Panc1 (cell line): Measurements from ENCODE around the gene GATB. TPM values are rescaled to one million over a fixed set of nuclear protein-coding genes. Genes with fewer than 3 reads are reported as not detected.

Source experiments
- ATAC-seq: fragments of 200-7000 bp; cut with Tn5 transposase; 2 replicates; pipeline ENCODE4 v1.9.1; 2020; ENCODE audit warnings: mild to moderate bottlenecking, moderate library complexity
- BruUV-seq: library from RNA; stranded (reverse); fragments of 400-500 nt; replicated peaks from 2 replicates; lab custom pipeline; 2021; lab: Mats Ljungman, UMichigan
- CTCF ChIA-PET: fragments of 300-600 bp; sonication (Branson Sonifier 250); formaldehyde crosslinking; loops from one replicate; lab custom pipeline; 2022; ENCODE audit warnings: antibody characterized with exemption; lab: Charles Lee
- POLR2A ChIA-PET: fragments of 300-600 bp; sonication (Branson Sonifier 250); formaldehyde crosslinking; loops from one replicate; lab custom pipeline; 2022; ENCODE audit warnings: antibody characterized with exemption; lab: Charles Lee
- DNase-seq: peaks from one replicate; pipeline ENCODE4 v3.0.0-alpha.2; 2010; ENCODE audit warnings: low read depth, low spot score
- H3K27ac ChIP-seq: 2 replicates; pipeline ENCODE4 v1.5.1; 2011; ENCODE audit warnings: mild to moderate bottlenecking, low read length, inconsistent platforms
- H3K27me3 ChIP-seq: fragments of 200-500 bp; sonication (Bioruptor generic); 2 replicates; pipeline ENCODE4 v1.6.0; 2014; ENCODE audit warnings: low read length, inconsistent platforms; ENCODE audit not compliant: control insufficient read depth, insufficient read depth
- H3K36me3 ChIP-seq: fragments of 200-500 bp; sonication (Bioruptor generic); 2 replicates; pipeline ENCODE4 v1.5.1; 2014; ENCODE audit warnings: inconsistent platforms, mild to moderate bottlenecking, low read length, moderate library complexity; ENCODE audit not compliant: control insufficient read depth, insufficient read depth
- H3K4me1 ChIP-seq: 2 replicates; pipeline ENCODE4 v1.5.1; 2011; ENCODE audit warnings: inconsistent platforms, mild to moderate bottlenecking, low read length, moderate library complexity; ENCODE audit not compliant: control insufficient read depth, insufficient read depth
- H3K4me3 ChIP-seq, 2 experiments: 2 replicates each; pipeline ENCODE4 v1.5.1; 2011 to 2012; ENCODE audit warnings: low read depth in 2 of 2, low read length in 2 of 2, mild to moderate bottlenecking in 2 of 2, inconsistent platforms in 1 of 2, moderate library complexity in 1 of 2
- H3K9me3 ChIP-seq: fragments of 200-500 bp; sonication (Bioruptor generic); 2 replicates; pipeline ENCODE4 v1.5.1; 2014; ENCODE audit warnings: low read depth, mild to moderate bottlenecking, inconsistent platforms, low read length, moderate library complexity; ENCODE audit not compliant: control insufficient read depth, insufficient read depth
- POLR2AphosphoS5 ChIP-seq: IDR thresholded peaks from 2 replicates; pipeline ENCODE4 v1.6.1; 2012; ENCODE audit warnings: mild to moderate bottlenecking, low read depth, low read length, moderate library complexity
- SIN3A ChIP-seq: IDR thresholded peaks from 2 replicates; pipeline ENCODE4 v1.6.1; 2012; ENCODE audit warnings: low read depth, mild to moderate bottlenecking, low read length, moderate library complexity, borderline replicate concordance; ENCODE audit not compliant: insufficient read depth
- TCF7L2 ChIP-seq: IDR thresholded peaks from 2 replicates; pipeline ENCODE4 v1.6.1; 2011; ENCODE audit warnings: mild to moderate bottlenecking, low read depth, low read length, inconsistent platforms
- in situ Hi-C: cut with HindIII; loops from 2 replicates; pipeline ENCODE4 v1.10.0; 2016; ENCODE audit warnings: low sequenced_read_pairs, low pct_unique_long_range_greater_than_20kb
- intact Hi-C: fragments of 100-400 bp; cut with micrococcal nuclease; formaldehyde crosslinking; loops from one replicate; pipeline ENCODE4 v1.10.0; 2022; ENCODE audit not compliant: unreplicated experiment
- total RNA-seq: library from RNA; stranded (reverse); gene quantifications from one replicate; pipeline ENCODE4 v1.2.1, GENCODE V29; 2021; ENCODE audit not compliant: unreplicated experiment
- TF ChIP-seq, protein P1 (sequence below), 2 experiments: IDR thresholded peaks; 2 replicates each; pipeline ENCODE4 v1.6.1; 2011 to 2012; ENCODE audit warnings: low read depth in 2 of 2, control low read depth in 1 of 2, low read length in 1 of 2, mild to moderate bottlenecking in 1 of 2, moderate library complexity in 1 of 2; ENCODE audit not compliant: insufficient read depth in 1 of 2
- TF ChIP-seq, protein P2 (sequence below): fragments of 450-650 bp; IDR thresholded peaks from 2 replicates; pipeline ENCODE4 v1.5.1; 2017; ENCODE audit warnings: mild to moderate bottlenecking

GATB gene
- total RNA-seq, 1 experiment from 2014 or later: 9.7 TPM

GRCh38 chr4:151663109-151663508, 97.7 kb downstream of the GATB start:
- intact Hi-C loops: no loop called here
- in situ Hi-C loops: no loop called here
- Histone ChIP-seq H3K9me3 (no peaks in the 10 kb centered on the region), H3K4me1 (no peaks in the 10 kb centered on the region), H3K36me3 (no peaks in the 10 kb centered on the region), H3K27ac (no peak overlapping the region), H3K4me3 (no peak overlapping the region), H3K27me3 (no peaks in the 10 kb centered on the region; the same call in 1 of the 2 replicates)
- no peak for ATAC-seq
- BruUV-seq: no TSS peak
- CTCF ChIA-PET: interaction anchor here (0.7 kb wide), 1 partner anchor 546 kb away, joined by 4 read pairs; no protein-coding TSS in a partner anchor
- POLR2A ChIA-PET: no interaction called here
- no peak for TF ChIP-seq POLR2AphosphoS5
- TF ChIP-seq, protein P1, sequence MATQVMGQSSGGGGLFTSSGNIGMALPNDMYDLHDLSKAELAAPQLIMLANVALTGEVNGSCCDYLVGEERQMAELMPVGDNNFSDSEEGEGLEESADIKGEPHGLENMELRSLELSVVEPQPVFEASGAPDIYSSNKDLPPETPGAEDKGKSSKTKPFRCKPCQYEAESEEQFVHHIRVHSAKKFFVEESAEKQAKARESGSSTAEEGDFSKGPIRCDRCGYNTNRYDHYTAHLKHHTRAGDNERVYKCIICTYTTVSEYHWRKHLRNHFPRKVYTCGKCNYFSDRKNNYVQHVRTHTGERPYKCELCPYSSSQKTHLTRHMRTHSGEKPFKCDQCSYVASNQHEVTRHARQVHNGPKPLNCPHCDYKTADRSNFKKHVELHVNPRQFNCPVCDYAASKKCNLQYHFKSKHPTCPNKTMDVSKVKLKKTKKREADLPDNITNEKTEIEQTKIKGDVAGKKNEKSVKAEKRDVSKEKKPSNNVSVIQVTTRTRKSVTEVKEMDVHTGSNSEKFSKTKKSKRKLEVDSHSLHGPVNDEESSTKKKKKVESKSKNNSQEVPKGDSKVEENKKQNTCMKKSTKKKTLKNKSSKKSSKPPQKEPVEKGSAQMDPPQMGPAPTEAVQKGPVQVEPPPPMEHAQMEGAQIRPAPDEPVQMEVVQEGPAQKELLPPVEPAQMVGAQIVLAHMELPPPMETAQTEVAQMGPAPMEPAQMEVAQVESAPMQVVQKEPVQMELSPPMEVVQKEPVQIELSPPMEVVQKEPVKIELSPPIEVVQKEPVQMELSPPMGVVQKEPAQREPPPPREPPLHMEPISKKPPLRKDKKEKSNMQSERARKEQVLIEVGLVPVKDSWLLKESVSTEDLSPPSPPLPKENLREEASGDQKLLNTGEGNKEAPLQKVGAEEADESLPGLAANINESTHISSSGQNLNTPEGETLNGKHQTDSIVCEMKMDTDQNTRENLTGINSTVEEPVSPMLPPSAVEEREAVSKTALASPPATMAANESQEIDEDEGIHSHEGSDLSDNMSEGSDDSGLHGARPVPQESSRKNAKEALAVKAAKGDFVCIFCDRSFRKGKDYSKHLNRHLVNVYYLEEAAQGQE (IDR thresholded peaks at IDR 0.05; ENCODE audit: insufficient read depth in 1 of 2, low read depth in 2 of 2, low read length in 1 of 2): no peak
- TF ChIP-seq TCF7L2: no peak
- TF ChIP-seq SIN3A: no peak
- TF ChIP-seq, protein P2, sequence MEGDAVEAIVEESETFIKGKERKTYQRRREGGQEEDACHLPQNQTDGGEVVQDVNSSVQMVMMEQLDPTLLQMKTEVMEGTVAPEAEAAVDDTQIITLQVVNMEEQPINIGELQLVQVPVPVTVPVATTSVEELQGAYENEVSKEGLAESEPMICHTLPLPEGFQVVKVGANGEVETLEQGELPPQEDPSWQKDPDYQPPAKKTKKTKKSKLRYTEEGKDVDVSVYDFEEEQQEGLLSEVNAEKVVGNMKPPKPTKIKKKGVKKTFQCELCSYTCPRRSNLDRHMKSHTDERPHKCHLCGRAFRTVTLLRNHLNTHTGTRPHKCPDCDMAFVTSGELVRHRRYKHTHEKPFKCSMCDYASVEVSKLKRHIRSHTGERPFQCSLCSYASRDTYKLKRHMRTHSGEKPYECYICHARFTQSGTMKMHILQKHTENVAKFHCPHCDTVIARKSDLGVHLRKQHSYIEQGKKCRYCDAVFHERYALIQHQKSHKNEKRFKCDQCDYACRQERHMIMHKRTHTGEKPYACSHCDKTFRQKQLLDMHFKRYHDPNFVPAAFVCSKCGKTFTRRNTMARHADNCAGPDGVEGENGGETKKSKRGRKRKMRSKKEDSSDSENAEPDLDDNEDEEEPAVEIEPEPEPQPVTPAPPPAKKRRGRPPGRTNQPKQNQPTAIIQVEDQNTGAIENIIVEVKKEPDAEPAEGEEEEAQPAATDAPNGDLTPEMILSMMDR: no peak
- no peak for DNase-seq

- Histone ChIP-seq H3K36me3 (no peaks in the 10 kb centered on the region), H3K4me3 (no peak overlapping the region), H3K4me1 (no peaks in the 10 kb centered on the region), H3K27ac (no peak overlapping the region), H3K9me3 (no peaks in the 10 kb centered on the region), H3K27me3 (no peaks in the 10 kb centered on the region; the same call in 1 of the 2 replicates)
- in situ Hi-C loops: no loop called here
- ChIA-PET CTCF (no interaction called here), POLR2A (no interaction called here)
- DNase-seq: no peak
- no peak for ATAC-seq
- TF ChIP-seq, protein P2: no peak
- TF ChIP-seq TCF7L2 (no peak), SIN3A (no peak), POLR2AphosphoS5 (no peak)
- TF ChIP-seq, protein P1 (IDR thresholded peaks at IDR 0.05; ENCODE audit: insufficient read depth in 1 of 2, low read depth in 2 of 2, low read length in 1 of 2): no peak
- no TSS peak for BruUV-seq
- intact Hi-C loops: no loop called here
Measured at GRCh38 chr4:151661873-151662272, 98.9 kb downstream of the GATB start.
